ENCODE data around the gene PDPK1.
"Not testable (repeated sequence)": the region's sequence is repeated elsewhere in the genome, so short reads cannot be mapped to it uniquely, and the experiment has no call there.

DNA sequence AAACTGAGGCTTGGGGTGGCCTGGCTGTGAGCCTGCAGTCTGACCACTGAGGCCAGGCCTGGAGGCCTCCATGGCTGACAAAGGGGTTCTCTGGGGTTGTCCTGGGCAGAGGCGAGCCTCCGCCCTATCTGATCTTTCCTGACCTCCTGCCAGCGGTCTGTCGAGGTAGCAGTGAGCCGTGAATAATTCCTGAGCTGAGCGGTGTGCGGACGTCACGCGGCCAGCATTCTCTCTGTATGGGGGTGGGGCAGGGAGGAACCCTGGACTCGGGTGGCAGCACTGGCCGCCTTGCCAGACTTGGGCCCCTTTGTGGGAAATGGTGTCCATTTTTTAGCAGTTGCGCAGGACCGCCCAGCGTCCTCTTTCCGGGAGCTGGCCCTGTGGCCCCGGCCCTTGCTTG, 74.1 kb downstream of the PDPK1 start:
- TF ChIP-seq, protein P1, sequence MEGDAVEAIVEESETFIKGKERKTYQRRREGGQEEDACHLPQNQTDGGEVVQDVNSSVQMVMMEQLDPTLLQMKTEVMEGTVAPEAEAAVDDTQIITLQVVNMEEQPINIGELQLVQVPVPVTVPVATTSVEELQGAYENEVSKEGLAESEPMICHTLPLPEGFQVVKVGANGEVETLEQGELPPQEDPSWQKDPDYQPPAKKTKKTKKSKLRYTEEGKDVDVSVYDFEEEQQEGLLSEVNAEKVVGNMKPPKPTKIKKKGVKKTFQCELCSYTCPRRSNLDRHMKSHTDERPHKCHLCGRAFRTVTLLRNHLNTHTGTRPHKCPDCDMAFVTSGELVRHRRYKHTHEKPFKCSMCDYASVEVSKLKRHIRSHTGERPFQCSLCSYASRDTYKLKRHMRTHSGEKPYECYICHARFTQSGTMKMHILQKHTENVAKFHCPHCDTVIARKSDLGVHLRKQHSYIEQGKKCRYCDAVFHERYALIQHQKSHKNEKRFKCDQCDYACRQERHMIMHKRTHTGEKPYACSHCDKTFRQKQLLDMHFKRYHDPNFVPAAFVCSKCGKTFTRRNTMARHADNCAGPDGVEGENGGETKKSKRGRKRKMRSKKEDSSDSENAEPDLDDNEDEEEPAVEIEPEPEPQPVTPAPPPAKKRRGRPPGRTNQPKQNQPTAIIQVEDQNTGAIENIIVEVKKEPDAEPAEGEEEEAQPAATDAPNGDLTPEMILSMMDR (conservative IDR thresholded peaks at IDR 0.05; ENCODE audit: low read depth, low read length) = not testable (repeated sequence)
- not testable (repeated sequence) for TF ChIP-seq POLR2A (IDR thresholded peaks at IDR 0.05; ENCODE audit: low read depth, low read length); RAD21 (IDR thresholded peaks at IDR 0.05; ENCODE audit: low read length); NFE2L2 (IDR thresholded peaks at IDR 0.05; ENCODE audit: low read depth, low read length); BHLHE40 (IDR thresholded peaks at IDR 0.05; ENCODE audit: low read depth, low read length); SMC3 (IDR thresholded peaks at IDR 0.05; ENCODE audit: low read depth, low read length); RCOR1 (IDR thresholded peaks at IDR 0.05; ENCODE audit: insufficient replicate concordance, low read length); RFX5 (IDR thresholded peaks at IDR 0.05; ENCODE audit: low read depth, low read length); CHD1 (IDR thresholded peaks at IDR 0.05; ENCODE audit: low read depth, low read length); MAZ (IDR thresholded peaks at IDR 0.05; ENCODE audit: borderline replicate concordance, low read depth, low read length)

Measured in IMR-90 (cell line).